HL-60 (cell line): ENCODE measurements around the gene NFIA.
A peak's percentile ranks its signal among the peaks of the same experiment; 100 is the strongest.

ENCODE experiments used
- DNase-seq, 2 experiments: peaks; one replicate each; pipeline ENCODE4 v3.0.0-alpha.2; 2010 to 2020; ENCODE audit warnings: low read depth in 1 of 2, low spot score in 1 of 2
- H3K27ac ChIP-seq: fragments of 250-450 bp; sonication (Bioruptor Pico); replicated peaks from 2 replicates; pipeline ENCODE4 v1.5.1; 2020; ENCODE audit warnings: mild to moderate bottlenecking, moderate library complexity
- H3K27me3 ChIP-seq: fragments of 250-450 bp; sonication (Bioruptor Pico); 2 replicates; pipeline ENCODE4 v1.5.1; 2021; ENCODE audit warnings: mild to moderate bottlenecking, moderate library complexity; ENCODE audit not compliant: insufficient read depth, poor library complexity, severe bottlenecking
- H3K4me3 ChIP-seq: replicated peaks from 2 replicates; pipeline ENCODE4 v1.5.1; 2011; ENCODE audit warnings: mild to moderate bottlenecking, control low read depth, low read length; ENCODE audit not compliant: insufficient read depth
- CTCF ChIP-seq: IDR thresholded peaks from one replicate; pipeline ENCODE4 v1.5.1; 2011; ENCODE audit warnings: low read length, control low read depth, inconsistent platforms; ENCODE audit not compliant: insufficient read depth
- GABPA ChIP-seq: IDR thresholded peaks from 2 replicates; pipeline ENCODE4 v1.6.1; 2012; ENCODE audit warnings: low read depth
- POLR2AphosphoS5 ChIP-seq: IDR thresholded peaks from 2 replicates; pipeline ENCODE4 v1.6.1; 2012; ENCODE audit warnings: low read depth
- SPI1 ChIP-seq: IDR thresholded peaks from 2 replicates; pipeline ENCODE4 v1.6.1; 2012; ENCODE audit warnings: low read depth, mild to moderate bottlenecking, borderline replicate concordance
- TF ChIP-seq, protein P1 (sequence below): IDR thresholded peaks from 2 replicates; pipeline ENCODE4 v1.6.1; 2012; ENCODE audit warnings: low read depth; ENCODE audit not compliant: insufficient replicate concordance

NFIA gene

DNA sequence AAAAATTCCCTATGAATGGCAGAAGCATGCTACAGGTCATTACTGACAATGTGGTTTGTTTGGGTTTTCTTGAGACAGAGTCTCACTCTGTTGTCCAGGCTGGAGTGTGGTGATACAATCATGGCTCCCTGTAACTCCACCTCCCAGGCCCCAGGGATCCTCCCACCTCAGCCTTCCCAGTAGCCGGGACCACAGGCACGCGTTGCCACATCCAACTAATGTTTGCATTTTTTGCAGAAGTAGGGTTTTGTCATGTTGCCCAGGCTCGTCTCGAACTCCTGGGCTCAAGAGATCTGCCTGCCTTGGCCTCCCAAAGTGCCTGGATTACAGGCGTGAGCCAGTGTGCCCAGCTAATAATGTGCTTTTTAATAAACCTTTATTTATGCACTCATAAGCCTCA lies 259.1 kb downstream of the NFIA start:
- no peak for TF ChIP-seq GABPA
- no peak; the same call in 1 of the 2 replicates for TF ChIP-seq SPI1
- TF ChIP-seq POLR2AphosphoS5 = no peak
- TF ChIP-seq CTCF = no peak
- TF ChIP-seq, protein P1, sequence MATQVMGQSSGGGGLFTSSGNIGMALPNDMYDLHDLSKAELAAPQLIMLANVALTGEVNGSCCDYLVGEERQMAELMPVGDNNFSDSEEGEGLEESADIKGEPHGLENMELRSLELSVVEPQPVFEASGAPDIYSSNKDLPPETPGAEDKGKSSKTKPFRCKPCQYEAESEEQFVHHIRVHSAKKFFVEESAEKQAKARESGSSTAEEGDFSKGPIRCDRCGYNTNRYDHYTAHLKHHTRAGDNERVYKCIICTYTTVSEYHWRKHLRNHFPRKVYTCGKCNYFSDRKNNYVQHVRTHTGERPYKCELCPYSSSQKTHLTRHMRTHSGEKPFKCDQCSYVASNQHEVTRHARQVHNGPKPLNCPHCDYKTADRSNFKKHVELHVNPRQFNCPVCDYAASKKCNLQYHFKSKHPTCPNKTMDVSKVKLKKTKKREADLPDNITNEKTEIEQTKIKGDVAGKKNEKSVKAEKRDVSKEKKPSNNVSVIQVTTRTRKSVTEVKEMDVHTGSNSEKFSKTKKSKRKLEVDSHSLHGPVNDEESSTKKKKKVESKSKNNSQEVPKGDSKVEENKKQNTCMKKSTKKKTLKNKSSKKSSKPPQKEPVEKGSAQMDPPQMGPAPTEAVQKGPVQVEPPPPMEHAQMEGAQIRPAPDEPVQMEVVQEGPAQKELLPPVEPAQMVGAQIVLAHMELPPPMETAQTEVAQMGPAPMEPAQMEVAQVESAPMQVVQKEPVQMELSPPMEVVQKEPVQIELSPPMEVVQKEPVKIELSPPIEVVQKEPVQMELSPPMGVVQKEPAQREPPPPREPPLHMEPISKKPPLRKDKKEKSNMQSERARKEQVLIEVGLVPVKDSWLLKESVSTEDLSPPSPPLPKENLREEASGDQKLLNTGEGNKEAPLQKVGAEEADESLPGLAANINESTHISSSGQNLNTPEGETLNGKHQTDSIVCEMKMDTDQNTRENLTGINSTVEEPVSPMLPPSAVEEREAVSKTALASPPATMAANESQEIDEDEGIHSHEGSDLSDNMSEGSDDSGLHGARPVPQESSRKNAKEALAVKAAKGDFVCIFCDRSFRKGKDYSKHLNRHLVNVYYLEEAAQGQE = no peak
- Histone ChIP-seq H3K4me3 (no peak overlapping the region), H3K27me3 (no peaks in the 10 kb centered on the region), H3K27ac (no peak overlapping the region)
- peak in 1 of 2 experiments; percentile 74 for DNase-seq

GRCh38 chr1:61343734-61344420 lies 261.5 kb downstream of the NFIA start:
- no peak for DNase-seq
- Histone ChIP-seq H3K27me3 (no peaks in the 10 kb centered on the region), H3K4me3 (no peak overlapping the region), H3K27ac (no peak overlapping the region)
- no peak for TF ChIP-seq GABPA
- no peak for TF ChIP-seq SPI1
- TF ChIP-seq, protein P1 = no peak
- no peak for TF ChIP-seq POLR2AphosphoS5
- no peak for TF ChIP-seq CTCF

- H3K27me3 ChIP-seq = no peaks in the 10 kb centered on the region
- DNase-seq = no peak
- no peak overlapping the region for H3K4me3 ChIP-seq
- TF ChIP-seq GABPA (no peak), POLR2AphosphoS5 (no peak), CTCF (no peak), SPI1 (no peak)
- TF ChIP-seq, protein P1 = no peak
- no peak overlapping the region for H3K27ac ChIP-seq
These were observed 262.3 kb downstream of the NFIA start for GRCh38 chr1:61344696-61345095.
